ENCODE results near the gene KIAA1549. TPM values are rescaled to one million over a fixed set of nuclear protein-coding genes. Genes with fewer than 3 reads are reported as not detected.

KIAA1549 gene
- total RNA-seq, 4 donors from 2014 or later, result 1.6 to 2.4 (median 1.7) TPM

DNA sequence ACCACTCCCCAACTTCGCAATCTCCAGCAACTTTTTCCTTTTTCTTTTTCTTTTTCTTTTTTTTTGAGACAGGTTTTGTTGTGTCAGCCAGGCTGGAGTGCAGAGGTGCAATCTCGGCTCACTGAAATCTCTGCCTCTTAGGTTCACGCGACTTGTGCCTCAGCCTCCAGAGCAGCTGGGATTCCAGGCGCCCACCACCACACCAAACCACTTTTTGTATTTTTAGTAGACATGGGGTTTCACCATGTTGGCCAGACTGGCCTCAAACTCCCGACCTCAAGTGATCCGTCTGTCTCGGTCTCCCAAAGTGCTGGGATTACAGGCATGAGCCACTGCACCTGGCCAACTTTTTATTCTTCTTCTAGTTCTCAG is 55.0 kb downstream of the KIAA1549 start:
- Histone ChIP-seq H3K9me3 (peaks cover 0 to 3% (median 0%) of the 10 kb centered on the region in 4 donors), H3K36me3 (no peaks in the 10 kb centered on the region), H3K4me3 (no peak overlapping the region), H3K27ac (no peak overlapping the region), H3K4me1 (no peaks in the 10 kb centered on the region), H3K27me3 (no peaks in the 10 kb centered on the region)
- TF ChIP-seq, protein P1, sequence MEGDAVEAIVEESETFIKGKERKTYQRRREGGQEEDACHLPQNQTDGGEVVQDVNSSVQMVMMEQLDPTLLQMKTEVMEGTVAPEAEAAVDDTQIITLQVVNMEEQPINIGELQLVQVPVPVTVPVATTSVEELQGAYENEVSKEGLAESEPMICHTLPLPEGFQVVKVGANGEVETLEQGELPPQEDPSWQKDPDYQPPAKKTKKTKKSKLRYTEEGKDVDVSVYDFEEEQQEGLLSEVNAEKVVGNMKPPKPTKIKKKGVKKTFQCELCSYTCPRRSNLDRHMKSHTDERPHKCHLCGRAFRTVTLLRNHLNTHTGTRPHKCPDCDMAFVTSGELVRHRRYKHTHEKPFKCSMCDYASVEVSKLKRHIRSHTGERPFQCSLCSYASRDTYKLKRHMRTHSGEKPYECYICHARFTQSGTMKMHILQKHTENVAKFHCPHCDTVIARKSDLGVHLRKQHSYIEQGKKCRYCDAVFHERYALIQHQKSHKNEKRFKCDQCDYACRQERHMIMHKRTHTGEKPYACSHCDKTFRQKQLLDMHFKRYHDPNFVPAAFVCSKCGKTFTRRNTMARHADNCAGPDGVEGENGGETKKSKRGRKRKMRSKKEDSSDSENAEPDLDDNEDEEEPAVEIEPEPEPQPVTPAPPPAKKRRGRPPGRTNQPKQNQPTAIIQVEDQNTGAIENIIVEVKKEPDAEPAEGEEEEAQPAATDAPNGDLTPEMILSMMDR (IDR thresholded peaks at IDR 0.05), result no peak
- 88 to 95% methylated on average over 8 of the region's 8 CpGs for WGBS, 2 donors
- no peak for DNase-seq (ENCODE audit: low spot score in 2 of 2)

DNA sequence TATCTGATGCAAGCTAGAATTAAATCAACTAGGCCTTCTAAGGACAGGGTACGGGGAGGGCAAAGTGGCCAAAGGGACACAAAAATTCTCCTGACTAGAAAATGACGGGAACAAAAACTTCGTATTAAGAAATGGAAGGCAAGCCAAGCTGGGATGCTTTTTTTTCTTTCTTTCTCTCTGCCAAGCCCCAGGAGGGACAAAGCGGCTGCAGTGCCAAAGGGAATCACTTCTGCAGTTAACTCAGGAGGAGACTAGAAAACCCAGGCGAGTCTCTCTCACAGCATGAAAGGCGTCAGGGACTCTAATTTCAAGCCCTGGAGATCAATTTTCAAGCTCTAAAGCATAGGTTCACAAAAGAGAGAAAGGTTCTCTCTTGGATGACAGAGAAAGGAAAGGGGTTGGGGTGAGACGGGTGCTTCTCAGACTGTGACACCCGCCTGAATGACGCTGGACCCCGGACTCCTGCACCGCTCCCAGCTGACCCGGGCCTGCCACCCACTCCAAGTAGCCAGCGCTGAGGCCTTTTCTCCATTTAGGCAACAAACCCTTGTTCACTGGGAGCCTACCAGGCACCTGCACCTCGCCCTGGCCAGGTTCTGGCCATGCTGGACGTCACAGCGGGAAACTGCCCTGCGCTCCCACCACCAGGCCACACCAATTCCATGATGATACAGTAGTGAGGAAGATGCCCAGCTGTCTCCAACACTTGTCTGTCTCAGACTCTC is 56.5 kb downstream of the KIAA1549 start:
- H3K4me1 ChIP-seq, result no peaks in the 10 kb centered on the region
- H3K4me3 ChIP-seq, result no peak overlapping the region
- H3K9me3 ChIP-seq, result peaks cover 0 to 3% (median 0%) of the 10 kb centered on the region in 4 donors
- DNase-seq (ENCODE audit: low spot score in 2 of 2), result no peak
- no peak overlapping the region for H3K27ac ChIP-seq
- TF ChIP-seq, protein P1 (IDR thresholded peaks at IDR 0.05), result no peak
- TF ChIP-seq POLR2A (IDR thresholded peaks at IDR 0.05) (no peak), EP300 (IDR thresholded peaks at IDR 0.05) (no peak)
- 75 to 76% methylated on average over 17 of the region's 17 CpGs for WGBS, 2 donors
- no peaks in the 10 kb centered on the region for H3K36me3 ChIP-seq
- H3K27me3 ChIP-seq, result no peaks in the 10 kb centered on the region

DNA sequence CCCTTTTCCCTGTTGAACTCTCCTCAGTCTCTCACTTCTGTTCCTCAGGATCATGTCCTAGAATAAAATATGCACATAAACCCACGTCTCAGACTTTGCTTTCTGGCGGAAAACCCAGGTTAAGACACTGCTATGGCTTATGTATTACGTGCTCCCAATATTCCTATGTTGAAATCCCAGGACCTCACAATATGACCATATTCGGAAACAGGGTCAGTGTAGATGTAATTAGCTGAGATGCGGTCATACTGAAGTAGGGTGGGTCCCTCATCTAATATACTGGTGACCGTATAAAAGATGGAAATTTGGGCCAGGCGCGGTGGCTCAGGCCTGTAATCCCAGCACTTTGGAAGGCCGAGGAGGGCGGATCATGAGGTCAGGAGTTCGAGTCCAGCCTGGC is 59.9 kb downstream of the KIAA1549 start:
- TF ChIP-seq, protein P1 (IDR thresholded peaks at IDR 0.05), result no peak
- TF ChIP-seq POLR2A (IDR thresholded peaks at IDR 0.05) (no peak), EP300 (IDR thresholded peaks at IDR 0.05) (no peak)
- Histone ChIP-seq H3K4me1 (no peaks in the 10 kb centered on the region), H3K27ac (no peak overlapping the region), H3K36me3 (peaks cover 0 to 28% (median 0%) of the 10 kb centered on the region in 3 donors), H3K4me3 (no peak overlapping the region), H3K27me3 (no peaks in the 10 kb centered on the region), H3K9me3 (peaks cover 0 to 3% (median 0%) of the 10 kb centered on the region in 4 donors)
- no peak for DNase-seq (ENCODE audit: low spot score in 2 of 2)
- WGBS, 2 donors, result 95% methylated on average over 11 of the region's 11 CpGs

DNA sequence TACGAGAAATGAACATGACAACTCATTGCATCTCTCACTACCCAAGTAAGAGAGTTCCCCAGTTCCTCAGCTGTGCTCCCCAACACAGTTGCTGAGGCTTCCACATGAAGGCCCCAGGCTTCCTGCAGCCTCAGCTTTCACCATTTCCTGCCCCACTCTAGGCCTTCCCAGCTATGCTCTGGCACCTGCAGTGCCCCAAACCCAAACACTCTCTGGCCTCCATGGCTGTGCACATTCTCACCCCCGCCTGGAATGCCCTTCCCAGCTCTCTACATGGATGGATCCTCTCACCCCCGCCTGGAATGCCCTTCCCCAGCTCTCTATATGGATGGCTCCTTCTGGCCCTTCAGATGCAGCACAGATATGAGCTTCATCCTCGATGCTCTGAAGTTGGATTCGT is 61.3 kb downstream of the KIAA1549 start:
- TF ChIP-seq, protein P1 (IDR thresholded peaks at IDR 0.05), result no peak
- TF ChIP-seq POLR2A (IDR thresholded peaks at IDR 0.05), result no peak
- WGBS, 2 donors, result 75 to 90% methylated on average over 5 of the region's 5 CpGs
- H3K9me3 ChIP-seq, result peaks cover 0 to 3% (median 0%) of the 10 kb centered on the region in 4 donors
- H3K4me1 ChIP-seq, result no peaks in the 10 kb centered on the region
- no peak overlapping the region for H3K4me3 ChIP-seq
- peaks cover 0 to 28% (median 0%) of the 10 kb centered on the region in 3 donors for H3K36me3 ChIP-seq
- H3K27me3 ChIP-seq, result no peaks in the 10 kb centered on the region
- no peak for DNase-seq (ENCODE audit: low spot score in 2 of 2)
- no peak overlapping the region for H3K27ac ChIP-seq

DNA sequence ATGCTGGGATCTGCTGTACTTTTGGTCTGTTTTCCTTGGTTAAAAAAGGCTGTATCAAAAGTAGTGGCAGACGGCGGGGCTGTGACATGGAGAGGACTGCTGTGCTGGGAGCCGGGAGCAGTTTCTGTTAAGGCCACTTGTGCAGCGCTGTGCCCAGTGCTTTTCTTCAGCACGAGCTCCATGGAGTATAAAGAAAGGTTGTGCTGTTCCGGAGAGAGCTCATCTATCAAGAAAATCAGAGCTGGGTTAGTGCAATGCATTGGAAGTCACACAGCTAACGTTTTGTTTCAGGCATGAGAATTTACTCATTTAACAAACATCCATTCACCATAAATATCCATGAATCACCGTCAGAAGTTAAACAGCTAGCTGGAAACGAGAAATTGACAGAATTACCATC is 62.0 kb downstream of the KIAA1549 start:
- H3K9me3 ChIP-seq, result peaks cover 0 to 3% (median 0%) of the 10 kb centered on the region in 4 donors
- no peak overlapping the region for H3K27ac ChIP-seq
- no peak overlapping the region for H3K4me3 ChIP-seq
- peaks cover 0 to 28% (median 0%) of the 10 kb centered on the region in 3 donors for H3K36me3 ChIP-seq
- H3K27me3 ChIP-seq, result no peaks in the 10 kb centered on the region
- H3K4me1 ChIP-seq, result no peaks in the 10 kb centered on the region
- 32 to 53% methylated on average over 9 of the region's 9 CpGs for WGBS, 2 donors
- TF ChIP-seq, protein P1 (IDR thresholded peaks at IDR 0.05), result no peak
- no peak for TF ChIP-seq POLR2A (IDR thresholded peaks at IDR 0.05)
- no peak for TF ChIP-seq EP300 (IDR thresholded peaks at IDR 0.05)
- no peak for DNase-seq (ENCODE audit: low spot score in 2 of 2)

Data from tibial nerve (tissue), 4 donors.